IPS-NIHi11 (cell line): Measurements from ENCODE around the gene ARHGAP10.
"Not testable (repeated sequence)": the region's sequence is repeated elsewhere in the genome, so short reads cannot be mapped to it uniquely, and the experiment has no call there.

Source experiments
- DNase-seq: peaks from one replicate; pipeline ENCODE4 v3.0.0; 2012; ENCODE audit warnings: mixed read lengths, low spot score

The ARHGAP10 gene

GRCh38 chr4:147901388-147901787 is 169.5 kb downstream of the ARHGAP10 start:
- no peak for DNase-seq

GRCh38 chr4:147901916-147902315 is 170.0 kb downstream of the ARHGAP10 start:
- no peak for DNase-seq

- peak; percentile 20 for DNase-seq
These were observed 177.3 kb downstream of the ARHGAP10 start for GRCh38 chr4:147909225-147909624.

GRCh38 chr4:147910315-147910714 is 178.4 kb downstream of the ARHGAP10 start:
- DNase-seq, result no peak

- DNase-seq, result not testable (repeated sequence)
These were observed 180.2 kb downstream of the ARHGAP10 start for GRCh38 chr4:147912106-147912505.

- DNase-seq, result no peak
These were observed 181.2 kb downstream of the ARHGAP10 start for GRCh38 chr4:147913137-147913536.

GRCh38 chr4:147916351-147916750 is 184.5 kb downstream of the ARHGAP10 start:
- no peak for DNase-seq

GRCh38 chr4:147923381-147923780 is 191.5 kb downstream of the ARHGAP10 start:
- DNase-seq, result no peak

GRCh38 chr4:147923854-147924253 is 192.0 kb downstream of the ARHGAP10 start:
- no peak for DNase-seq

- peak; percentile 71 for DNase-seq
These were observed 192.9 kb downstream of the ARHGAP10 start for GRCh38 chr4:147924604-147925412.

GRCh38 chr4:147927377-147928137 is 195.7 kb downstream of the ARHGAP10 start:
- DNase-seq, result no peak

GRCh38 chr4:147928400-147928799 is 196.5 kb downstream of the ARHGAP10 start:
- DNase-seq, result no peak

GRCh38 chr4:147929746-147930145 is 197.9 kb downstream of the ARHGAP10 start:
- DNase-seq, result no peak

- no peak for DNase-seq
These were observed 201.4 kb downstream of the ARHGAP10 start for GRCh38 chr4:147933316-147933715.

- no peak for DNase-seq
These were observed 201.9 kb downstream of the ARHGAP10 start for GRCh38 chr4:147933779-147934178.

GRCh38 chr4:147938496-147938895 is 206.6 kb downstream of the ARHGAP10 start:
- no peak for DNase-seq

- no peak for DNase-seq
These were observed 208.3 kb downstream of the ARHGAP10 start for GRCh38 chr4:147940171-147940570.

- DNase-seq, result no peak
These were observed 209.5 kb downstream of the ARHGAP10 start for GRCh38 chr4:147941373-147941772.

- peak; percentile 37 for DNase-seq
These were observed 210.8 kb downstream of the ARHGAP10 start for GRCh38 chr4:147942729-147943128.

- no peak for DNase-seq
These were observed 211.3 kb downstream of the ARHGAP10 start for GRCh38 chr4:147943159-147943638.

- DNase-seq, result no peak
These were observed 212.4 kb downstream of the ARHGAP10 start for GRCh38 chr4:147944249-147944648.

GRCh38 chr4:147944670-147945260 is 212.9 kb downstream of the ARHGAP10 start:
- no peak for DNase-seq

GRCh38 chr4:147948336-147948735 is 216.4 kb downstream of the ARHGAP10 start:
- DNase-seq, result no peak
